OCI-LY3 (cell line): ENCODE results near the gene RAD51B.

Source experiments
- H2AFZ ChIP-seq: fragments of 200-600, 300-600 bp; shearing (Covaris generic); 2 replicates; pipeline ENCODE4 v1.6.0; 2014; ENCODE audit warnings: antibody characterized with exemption, low read depth, low read length
- H3K27ac ChIP-seq: fragments of 200-600, 300-600 bp; sonication (generic); 2 replicates; pipeline ENCODE4 v1.5.1; 2014; ENCODE audit warnings: mild to moderate bottlenecking, low read length, moderate library complexity, mixed read lengths
- H3K27me3 ChIP-seq: fragments of 200-600, 300-600 bp; sonication (generic); 2 replicates; pipeline ENCODE4 v1.6.1; 2014; ENCODE audit warnings: low read depth, low read length, mixed read lengths
- H3K36me3 ChIP-seq: fragments of 200-600, 300-600 bp; sonication (generic); replicated peaks from 2 replicates; pipeline ENCODE3; 2014; ENCODE audit warnings: low read depth, low read length, mixed read lengths
- H3K4me1 ChIP-seq: fragments of 300-600, 200-600 bp; sonication (generic); 2 replicates; pipeline ENCODE4 v1.6.1; 2014; ENCODE audit warnings: low read length, mixed read lengths
- H3K4me2 ChIP-seq: fragments of 200-600, 300-600 bp; sonication (generic); 2 replicates; pipeline ENCODE4 v1.6.1; 2014; ENCODE audit warnings: low read length, mixed read lengths
- H3K4me3 ChIP-seq: fragments of 300-600, 200-600 bp; sonication (generic); 2 replicates; pipeline ENCODE4 v1.5.1; 2014; ENCODE audit warnings: antibody characterized with exemption, mild to moderate bottlenecking, low read length, moderate library complexity
- H3K79me2 ChIP-seq: fragments of 300-600, 200-600 bp; shearing (Covaris generic); 2 replicates; pipeline ENCODE4 v1.6.1; 2014; ENCODE audit warnings: mild to moderate bottlenecking, low read length, mixed read lengths
- H3K9ac ChIP-seq: fragments of 300-600, 200-600 bp; shearing (Covaris generic); 2 replicates; pipeline ENCODE4 v1.6.0; 2014; ENCODE audit warnings: mild to moderate bottlenecking, low read length, moderate library complexity
- H3K9me3 ChIP-seq: fragments of 200-600, 300-600 bp; shearing (Covaris generic); 2 replicates; pipeline ENCODE4 v1.6.1; 2014; ENCODE audit warnings: low read length, mixed read lengths; ENCODE audit not compliant: insufficient read depth
- H4K20me1 ChIP-seq: fragments of 200-600, 300-600 bp; sonication (generic); 2 replicates; pipeline ENCODE4 v1.6.1; 2016; ENCODE audit warnings: low read length, mixed read lengths; ENCODE audit not compliant: insufficient read depth
- EZH2phosphoT487 ChIP-seq: fragments of 200-600 bp; shearing (Covaris generic); IDR thresholded peaks from 2 replicates; pipeline ENCODE4 v1.6.1; 2018; ENCODE audit warnings: antibody characterized with exemption, mixed run types, low read depth
- TF ChIP-seq, protein P1 (sequence below): fragments of 200-600, 300-600 bp; sonication (generic); IDR thresholded peaks from 2 replicates; pipeline ENCODE4 v1.5.1; 2014; ENCODE audit warnings: antibody characterized with exemption, low read length, low read depth

RAD51B gene

DNA sequence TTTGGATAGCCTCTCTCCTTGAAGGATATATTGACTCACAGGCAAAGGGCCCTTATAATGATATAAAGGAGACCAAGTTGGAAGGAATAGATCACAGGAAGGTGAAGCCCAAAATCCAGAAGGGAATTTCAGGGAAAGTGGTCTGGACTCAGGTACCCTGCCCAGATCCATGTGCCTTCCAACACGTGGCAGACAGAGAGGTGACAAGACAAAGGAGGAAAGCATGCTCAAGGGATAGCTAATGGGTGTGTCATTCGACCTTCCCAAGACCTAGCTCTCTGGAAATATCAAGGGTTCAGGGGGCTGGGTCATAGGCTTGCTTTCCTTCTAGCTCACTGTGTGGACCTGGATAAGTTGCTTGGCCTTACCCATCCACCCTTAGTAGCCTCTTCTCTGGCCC, 759.0 kb downstream of the RAD51B start:
- Histone ChIP-seq H3K9ac (no peak overlapping the region), H2AFZ (no peak overlapping the region), H3K27ac (no peak overlapping the region), H3K36me3 (no peaks in the 10 kb centered on the region), H3K4me3 (no peak overlapping the region), H3K27me3 (no peaks in the 10 kb centered on the region), H3K79me2 (no peaks in the 10 kb centered on the region), H3K9me3 (no peaks in the 10 kb centered on the region), H3K4me2 (no peak overlapping the region), H3K4me1 (no peaks in the 10 kb centered on the region), H4K20me1 (no peaks in the 10 kb centered on the region)
- TF ChIP-seq EZH2phosphoT487: no peak
- TF ChIP-seq, protein P1, sequence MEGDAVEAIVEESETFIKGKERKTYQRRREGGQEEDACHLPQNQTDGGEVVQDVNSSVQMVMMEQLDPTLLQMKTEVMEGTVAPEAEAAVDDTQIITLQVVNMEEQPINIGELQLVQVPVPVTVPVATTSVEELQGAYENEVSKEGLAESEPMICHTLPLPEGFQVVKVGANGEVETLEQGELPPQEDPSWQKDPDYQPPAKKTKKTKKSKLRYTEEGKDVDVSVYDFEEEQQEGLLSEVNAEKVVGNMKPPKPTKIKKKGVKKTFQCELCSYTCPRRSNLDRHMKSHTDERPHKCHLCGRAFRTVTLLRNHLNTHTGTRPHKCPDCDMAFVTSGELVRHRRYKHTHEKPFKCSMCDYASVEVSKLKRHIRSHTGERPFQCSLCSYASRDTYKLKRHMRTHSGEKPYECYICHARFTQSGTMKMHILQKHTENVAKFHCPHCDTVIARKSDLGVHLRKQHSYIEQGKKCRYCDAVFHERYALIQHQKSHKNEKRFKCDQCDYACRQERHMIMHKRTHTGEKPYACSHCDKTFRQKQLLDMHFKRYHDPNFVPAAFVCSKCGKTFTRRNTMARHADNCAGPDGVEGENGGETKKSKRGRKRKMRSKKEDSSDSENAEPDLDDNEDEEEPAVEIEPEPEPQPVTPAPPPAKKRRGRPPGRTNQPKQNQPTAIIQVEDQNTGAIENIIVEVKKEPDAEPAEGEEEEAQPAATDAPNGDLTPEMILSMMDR: no peak

DNA sequence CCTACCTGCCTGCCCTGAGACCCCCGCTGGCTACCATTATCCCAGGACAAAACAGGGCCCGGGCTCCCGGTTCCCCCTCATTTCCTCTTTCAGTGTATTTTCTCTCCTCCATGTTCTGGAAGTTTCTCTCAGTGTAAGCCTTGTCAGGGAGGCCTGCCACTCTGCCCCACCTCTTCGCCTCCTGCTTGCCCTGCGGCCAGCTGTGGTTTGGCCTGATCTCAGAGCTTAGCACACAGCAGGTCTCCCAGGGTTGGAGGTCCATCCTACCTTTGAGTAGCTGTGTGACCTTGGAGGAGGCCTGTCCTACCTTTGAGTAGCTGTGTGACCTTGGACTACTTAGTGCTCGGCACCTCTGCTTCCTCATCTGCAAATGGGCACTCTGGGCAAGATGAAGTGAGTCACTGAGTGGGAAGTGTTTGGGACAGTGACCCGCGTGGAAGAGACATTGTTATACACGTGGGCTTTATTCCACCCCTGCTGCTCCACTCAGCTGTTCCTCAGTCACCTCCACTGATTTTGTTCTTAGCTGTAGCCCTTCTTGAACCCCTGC, 760.6 kb downstream of the RAD51B start:
- H3K79me2 ChIP-seq: no peaks in the 10 kb centered on the region
- no peaks in the 10 kb centered on the region for H3K36me3 ChIP-seq
- no peaks in the 10 kb centered on the region for H3K27me3 ChIP-seq
- no peaks in the 10 kb centered on the region for H3K4me1 ChIP-seq
- no peak overlapping the region for H3K9ac ChIP-seq
- H3K4me2 ChIP-seq: no peak overlapping the region
- TF ChIP-seq, protein P1: no peak
- TF ChIP-seq EZH2phosphoT487: no peak
- H3K4me3 ChIP-seq: no peak overlapping the region
- H4K20me1 ChIP-seq: no peaks in the 10 kb centered on the region
- H2AFZ ChIP-seq: no peak overlapping the region
- H3K27ac ChIP-seq: no peak overlapping the region
- H3K9me3 ChIP-seq: no peaks in the 10 kb centered on the region

DNA sequence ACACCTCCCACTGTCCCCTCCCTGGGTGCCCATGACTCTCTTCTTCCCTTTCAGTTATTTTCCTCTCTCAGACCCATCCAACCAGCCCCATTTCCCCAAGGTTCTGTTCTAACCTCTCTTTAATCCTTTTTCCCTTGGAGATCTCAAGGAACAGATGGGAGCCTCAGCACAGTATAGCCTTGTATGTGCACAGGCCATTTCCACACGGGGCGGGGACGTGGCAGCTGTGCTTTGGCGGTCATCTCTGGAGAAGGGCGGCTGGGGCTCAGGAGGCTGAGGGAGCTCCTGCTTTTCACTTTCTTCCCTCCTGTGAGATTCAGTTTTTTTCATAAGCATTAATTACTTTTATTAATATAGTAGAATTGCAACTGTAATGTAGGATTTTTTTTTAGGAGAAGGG, 761.1 kb downstream of the RAD51B start:
- Histone ChIP-seq H3K9ac (no peak overlapping the region), H3K9me3 (no peaks in the 10 kb centered on the region), H3K4me3 (no peak overlapping the region), H2AFZ (no peak overlapping the region), H3K27me3 (no peaks in the 10 kb centered on the region), H3K4me1 (no peaks in the 10 kb centered on the region), H3K4me2 (no peak overlapping the region), H3K27ac (no peak overlapping the region), H3K36me3 (no peaks in the 10 kb centered on the region), H4K20me1 (no peaks in the 10 kb centered on the region), H3K79me2 (no peaks in the 10 kb centered on the region)
- TF ChIP-seq, protein P1: no peak
- TF ChIP-seq EZH2phosphoT487: no peak

DNA sequence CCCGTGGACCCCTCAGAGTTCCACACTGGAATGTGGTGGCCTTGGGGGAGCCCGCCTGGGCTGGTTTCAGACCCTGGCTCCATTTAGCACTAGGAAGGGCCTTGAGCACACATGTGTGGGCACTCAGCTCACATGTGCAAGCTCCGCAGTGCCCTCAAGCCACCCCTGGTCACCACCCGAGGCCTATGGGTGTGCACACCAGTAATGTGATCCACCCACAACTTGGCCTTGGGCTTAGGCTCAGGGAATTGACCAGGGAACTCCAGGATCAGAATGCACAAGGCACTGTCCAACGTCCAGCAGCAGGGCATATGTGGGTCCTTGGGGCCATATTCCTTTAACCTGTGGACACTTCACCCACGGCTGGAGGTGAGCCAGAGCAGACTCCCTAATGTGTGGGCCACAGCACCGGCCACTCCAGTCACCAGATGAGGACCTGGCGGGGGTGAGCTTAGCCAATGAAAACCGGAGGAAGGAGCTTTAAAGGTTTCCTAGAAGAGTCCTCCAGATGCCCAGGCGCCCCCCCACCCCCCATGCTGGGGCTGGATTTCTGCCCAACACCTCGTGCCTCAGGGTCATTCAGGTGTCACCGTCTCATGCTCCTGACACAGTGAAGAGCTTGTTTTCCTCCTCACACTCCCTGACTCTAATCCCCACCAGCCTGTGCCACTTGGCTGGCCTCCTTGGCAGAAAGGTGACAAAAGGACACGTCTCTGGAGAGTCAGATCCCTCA, 764.1 kb downstream of the RAD51B start:
- TF ChIP-seq, protein P1: no peak
- no peak for TF ChIP-seq EZH2phosphoT487
- Histone ChIP-seq H3K9ac (no peak overlapping the region), H3K79me2 (no peaks in the 10 kb centered on the region), H2AFZ (no peak overlapping the region), H3K27me3 (no peaks in the 10 kb centered on the region), H3K27ac (no peak overlapping the region), H3K4me2 (no peak overlapping the region), H3K9me3 (no peaks in the 10 kb centered on the region), H3K4me1 (no peaks in the 10 kb centered on the region), H3K4me3 (no peak overlapping the region), H4K20me1 (no peaks in the 10 kb centered on the region), H3K36me3 (no peaks in the 10 kb centered on the region)
